Endothelial cell of umbilical vein (primary cell): Measurements from ENCODE around the gene C12orf57. TPM values are rescaled to one million over a fixed set of nuclear protein-coding genes. Genes with fewer than 3 reads are reported as not detected.
A peak's percentile ranks its signal among the peaks of the same experiment; 100 is the strongest.

ENCODE experiments used
- BruUV-seq: library from RNA; stranded (reverse); fragments of 400-500 nt; replicated peaks from 2 replicates; lab custom pipeline; 2021; lab: Mats Ljungman, UMichigan
- CTCF ChIA-PET: fragments of 300-600, 350-600 bp; sonication (Branson Sonifier 250); formaldehyde crosslinking; loops from one replicate; lab custom pipeline; 2021; ENCODE audit warnings: antibody characterized with exemption, inconsistent platforms; lab: Charles Lee
- POLR2A ChIA-PET: fragments of 300-600, 350-600 bp; sonication (Branson Sonifier 250); formaldehyde crosslinking; loops from one replicate; lab custom pipeline; 2021; ENCODE audit warnings: antibody characterized with exemption, inconsistent platforms; lab: Charles Lee
- DNase-seq: peaks from one replicate; pipeline ENCODE4 v3.0.0-alpha.2; 2011; ENCODE audit warnings: low read depth, low spot score
- FAIRE-seq: peaks from 2 replicates; lab custom pipeline; 2011; peaks lifted over from hg19 to GRCh38; lab: Jason Lieb, UNC
- H2AFZ ChIP-seq: 2 replicates; pipeline ENCODE4 v1.6.0; 2012; ENCODE audit warnings: low read depth, low read length, control low read depth, inconsistent platforms
- H3K27ac ChIP-seq: 2 replicates; pipeline ENCODE4 v1.5.1; 2011; ENCODE audit warnings: low read depth, mild to moderate bottlenecking, control low read depth, low read length, moderate library complexity; ENCODE audit not compliant: insufficient read depth
- H3K27me3 ChIP-seq, 2 experiments: 2 replicates each; pipeline versions ENCODE4 v1.6.0 to v1.6.1; 2011; ENCODE audit warnings: low read length in 2 of 2, mixed read lengths in 1 of 2; ENCODE audit not compliant: control insufficient read depth in 2 of 2, insufficient read depth in 2 of 2
- H3K36me3 ChIP-seq, 2 experiments: 2 replicates in 1 of 2; 3 replicates in 1 of 2; pipeline ENCODE4 v1.5.1; 2011; ENCODE audit warnings: low read length in 2 of 2, mild to moderate bottlenecking in 1 of 2, moderate library complexity in 1 of 2; ENCODE audit not compliant: control insufficient read depth in 2 of 2, insufficient read depth in 2 of 2; ENCODE audit errors: extremely low read depth in 1 of 2
- H3K4me1 ChIP-seq: 3 replicates; pipeline ENCODE4 v1.5.1; 2011; ENCODE audit warnings: mild to moderate bottlenecking, low read length; ENCODE audit not compliant: control insufficient read depth, insufficient read depth; ENCODE audit errors: extremely low read depth
- H3K4me2 ChIP-seq: 2 replicates; pipeline ENCODE4 v1.6.1; 2011; ENCODE audit warnings: low read length, control low read depth, mixed read lengths; ENCODE audit not compliant: insufficient read depth
- H3K4me3 ChIP-seq, 3 experiments: fragments of 200-600 bp in 1 of 3; sonication (generic), shearing (Covaris generic) in 1 of 3; replicated peaks in 1 of 3; 2 replicates each; pipeline ENCODE4 v1.5.1; 2011 to 2016; ENCODE audit warnings: control low read depth in 3 of 3, low read length in 3 of 3, mild to moderate bottlenecking in 2 of 3, inconsistent platforms in 1 of 3, low read depth in 1 of 3, moderate library complexity in 1 of 3; ENCODE audit not compliant: insufficient read depth in 1 of 3
- H3K79me2 ChIP-seq: 2 replicates; pipeline ENCODE4 v1.6.0; 2012; ENCODE audit warnings: low read length, inconsistent platforms; ENCODE audit not compliant: control insufficient read depth, insufficient read depth
- H3K9ac ChIP-seq: replicated peaks from 2 replicates; pipeline ENCODE3; 2011; ENCODE audit warnings: low read length, control low read depth; ENCODE audit not compliant: insufficient read depth; ENCODE audit errors: extremely low read depth
- H3K9me1 ChIP-seq: replicated peaks from 3 replicates; pipeline ENCODE4 v1.6.0; 2011; ENCODE audit warnings: mild to moderate bottlenecking, low read length; ENCODE audit not compliant: control insufficient read depth, insufficient read depth; ENCODE audit errors: extremely low read depth
- H3K9me3 ChIP-seq: replicated peaks from 2 replicates; pipeline ENCODE4 v1.5.1; 2012; ENCODE audit warnings: low read length, inconsistent platforms; ENCODE audit not compliant: control insufficient read depth, insufficient read depth
- H4K20me1 ChIP-seq: replicated peaks from 2 replicates; pipeline ENCODE3; 2011; ENCODE audit warnings: mild to moderate bottlenecking, low read length; ENCODE audit not compliant: control insufficient read depth, insufficient read depth; ENCODE audit errors: extremely low read depth
- EZH2 ChIP-seq: IDR thresholded peaks from 2 replicates; pipeline ENCODE4 v1.6.1; 2012; ENCODE audit warnings: borderline replicate concordance, low read depth, mild to moderate bottlenecking, moderate library complexity, low read length, inconsistent platforms; ENCODE audit not compliant: severe bottlenecking
- FOS ChIP-seq: IDR thresholded peaks from 2 replicates; pipeline ENCODE4 v1.6.1; 2011; ENCODE audit warnings: mild to moderate bottlenecking, low read length, moderate library complexity, borderline replicate concordance; ENCODE audit not compliant: insufficient read depth
- GATA2 ChIP-seq: IDR thresholded peaks from 2 replicates; pipeline ENCODE4 v1.7.0; 2011; ENCODE audit warnings: low read depth, mild to moderate bottlenecking, moderate library complexity, mixed read lengths, low read length; ENCODE audit not compliant: insufficient read length, insufficient read depth
- JUN ChIP-seq: IDR thresholded peaks from 2 replicates; pipeline ENCODE4 v1.6.1; 2011; ENCODE audit warnings: borderline replicate concordance, low read depth; ENCODE audit not compliant: insufficient read length, insufficient read depth
- MYC ChIP-seq: IDR thresholded peaks from one replicate; pipeline ENCODE4 v1.6.1; 2011; ENCODE audit warnings: mild to moderate bottlenecking, low read depth, low read length
- POLR2A ChIP-seq: IDR thresholded peaks from 2 replicates; pipeline ENCODE4 v1.6.1; 2012; ENCODE audit warnings: low read depth, mild to moderate bottlenecking, control low read depth, low read length
- POLR2AphosphoS5 ChIP-seq: IDR thresholded peaks from 2 replicates; pipeline ENCODE4 v1.6.1; 2012; ENCODE audit warnings: low read depth, mild to moderate bottlenecking, control low read depth, low read length, moderate library complexity; ENCODE audit not compliant: insufficient read depth
- dilution Hi-C: fragments of 300-500 bp; cut with MboI; formaldehyde crosslinking; loops from one replicate; pipeline ENCODE4 v1.15.0; 2019; ENCODE audit warnings: low sequenced_read_pairs; ENCODE audit not compliant: extremely low pct_ligation_motif_present
- intact Hi-C: fragments of 100-400 bp; cut with micrococcal nuclease; formaldehyde crosslinking; loops from one replicate; pipeline ENCODE4 v1.10.0; 2022
- polyA plus RNA-seq, 4 experiments: library from polyadenylated mRNA; depleted of rRNA in 3 of 4; stranded (reverse) in 3 of 4; unstranded in 1 of 4; fragments of >200 nt; gene quantifications; 2 replicates each; pipeline versions ENCODE4 v1.2.1 to v1.2.3, GENCODE V29; 2011 to 2012; ENCODE audit warnings: missing spikeins in 1 of 4
- total RNA-seq: library from RNA; stranded (reverse); gene quantifications from 2 replicates; pipeline ENCODE4 v1.2.3, GENCODE V29; 2021
- TF ChIP-seq, protein P1 (sequence below): IDR thresholded peaks from 2 replicates; pipeline ENCODE4 v1.6.1; 2011; ENCODE audit not compliant: insufficient read depth, insufficient read length
- TF ChIP-seq, protein P2 (sequence below), 2 donors: IDR thresholded peaks; 1 replicate in 1 of 2; 2 replicates in 1 of 2; pipeline ENCODE4 v1.5.1; 2011; ENCODE audit warnings: low read length in 2 of 2, mild to moderate bottlenecking in 2 of 2, moderate library complexity in 2 of 2, control low read depth in 1 of 2, inconsistent platforms in 1 of 2, low read depth in 1 of 2; ENCODE audit not compliant: insufficient read depth in 1 of 2; ENCODE audit errors: extremely low read depth in 1 of 2

C12orf57 gene
- total and polyA plus RNA-seq, 2 donors (not counting 3 experiments of a cell fraction or from before 2014, with no cell fraction given), result 167 to 729 TPM

DNA sequence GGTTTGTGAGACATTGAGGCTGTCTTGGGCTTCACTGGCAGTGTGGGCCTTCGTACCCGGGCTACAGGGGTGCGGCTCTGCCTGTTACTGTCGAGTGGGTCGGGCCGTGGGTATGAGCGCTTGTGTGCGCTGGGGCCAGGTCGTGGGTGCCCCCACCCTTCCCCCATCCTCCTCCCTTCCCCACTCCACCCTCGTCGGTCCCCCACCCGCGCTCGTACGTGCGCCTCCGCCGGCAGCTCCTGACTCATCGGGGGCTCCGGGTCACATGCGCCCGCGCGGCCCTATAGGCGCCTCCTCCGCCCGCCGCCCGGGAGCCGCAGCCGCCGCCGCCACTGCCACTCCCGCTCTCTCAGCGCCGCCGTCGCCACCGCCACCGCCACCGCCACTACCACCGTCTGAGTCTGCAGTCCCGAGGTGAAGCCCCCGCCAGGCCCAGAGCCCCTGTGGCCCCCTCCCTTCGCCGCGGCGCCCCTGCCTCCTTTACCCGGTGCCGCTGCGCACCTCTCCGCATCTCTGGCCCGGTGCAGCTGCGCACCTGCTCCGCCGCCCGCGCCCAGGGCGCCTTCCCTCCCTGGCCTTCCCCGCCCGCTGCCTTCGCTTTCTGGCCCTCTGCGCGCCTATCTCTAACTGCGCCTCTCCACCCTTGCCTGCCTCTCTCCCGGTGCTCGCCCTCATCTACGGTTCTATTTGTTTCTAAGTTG is 29.4 kb upstream of the C12orf57 start, which contains the start of gene ENO2:
Gene ENO2 (plus strand): TSS at position 335 of the 701 bp plus-strand sequence. CDS start 1,253 bp downstream, outside the sequence.
- peak within 1 kb of the TSS; percentile 51 to 57 (median 52) for H3K4me3 ChIP-seq
- DNase-seq (peak; percentile 51), FAIRE-seq (no peak)
- H2AFZ ChIP-seq, result peak within 1 kb of the TSS; percentile 98
- no peaks in the 10 kb centered on the region for H3K27me3 ChIP-seq
- intact Hi-C loops, result loop anchor here (1.0 kb wide), 1 partner anchor 10 kb away; no protein-coding TSS in a partner anchor
- no peaks in the 10 kb centered on the region for H3K9me1 ChIP-seq
- peaks cover 11% of the 10 kb centered on the region for H3K4me1 ChIP-seq
- H3K79me2 ChIP-seq, result no peaks in the 10 kb centered on the region
- CTCF ChIA-PET, result interaction anchor here (0.7 to 0.9 kb wide), 2 partner anchors 11 to 23 kb away, joined by 3 read pairs; no protein-coding TSS in a partner anchor
- no peaks in the 10 kb centered on the region for H3K9me3 ChIP-seq
- TF ChIP-seq, protein P1, sequence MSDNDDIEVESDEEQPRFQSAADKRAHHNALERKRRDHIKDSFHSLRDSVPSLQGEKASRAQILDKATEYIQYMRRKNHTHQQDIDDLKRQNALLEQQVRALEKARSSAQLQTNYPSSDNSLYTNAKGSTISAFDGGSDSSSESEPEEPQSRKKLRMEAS, result no peak
- no TSS peak for BruUV-seq
- H4K20me1 ChIP-seq, result no peaks in the 10 kb centered on the region
- peak within 1 kb of the TSS; percentile 21 for H3K9ac ChIP-seq
- H3K27ac ChIP-seq, result no peak within 1 kb of the TSS
- peak within 1 kb of the TSS; percentile 83 for H3K4me2 ChIP-seq
- no peaks in the 10 kb centered on the region for H3K36me3 ChIP-seq
- dilution Hi-C loops, result no loop called here
- POLR2A ChIA-PET, result no interaction called here

DNA sequence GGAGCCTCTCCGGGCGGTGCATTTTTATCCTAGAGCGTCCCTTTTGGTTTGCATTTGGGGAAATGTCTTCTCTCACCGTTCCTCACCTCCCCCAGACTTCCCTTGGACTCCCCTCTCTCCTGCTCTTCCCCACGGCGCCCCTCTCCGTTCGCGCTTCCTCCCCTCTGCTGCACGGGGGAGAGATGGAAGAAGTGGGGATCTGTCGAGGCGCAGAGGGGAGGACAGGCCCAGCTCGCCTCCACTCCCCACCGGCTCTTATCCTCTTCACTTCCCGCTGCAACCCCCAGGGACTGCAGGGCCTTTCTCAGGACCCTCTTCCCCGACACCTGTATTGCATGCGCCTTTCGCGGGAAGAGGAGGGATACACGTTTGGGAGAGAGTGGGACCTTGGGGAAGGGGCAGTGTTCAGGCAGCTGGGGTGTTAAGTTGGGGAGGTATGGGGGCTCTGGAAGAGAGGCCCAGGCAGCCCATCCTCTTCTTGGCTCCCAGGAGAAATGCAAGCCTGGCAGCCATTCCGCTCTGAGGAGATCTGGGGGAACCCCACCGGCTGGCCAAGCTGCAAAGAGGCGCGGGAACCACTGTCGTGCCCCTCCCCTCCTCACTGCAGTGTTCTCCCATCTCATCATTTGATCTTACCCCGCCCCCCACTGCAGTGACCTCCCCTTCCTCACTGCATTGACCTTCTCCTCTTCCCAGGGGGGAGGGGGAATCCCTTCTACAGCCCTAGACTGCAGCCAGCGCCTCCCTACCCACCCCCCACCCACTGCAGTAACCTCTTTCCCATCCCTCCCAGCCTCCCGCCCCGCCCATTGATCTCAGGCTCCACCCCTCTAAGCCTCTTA is 28.7 kb upstream of the C12orf57 start:
- no peaks in the 10 kb centered on the region for H3K9me3 ChIP-seq
- TF ChIP-seq POLR2A, result no peak
- TF ChIP-seq POLR2AphosphoS5, result no peak
- TF ChIP-seq, protein P2, sequence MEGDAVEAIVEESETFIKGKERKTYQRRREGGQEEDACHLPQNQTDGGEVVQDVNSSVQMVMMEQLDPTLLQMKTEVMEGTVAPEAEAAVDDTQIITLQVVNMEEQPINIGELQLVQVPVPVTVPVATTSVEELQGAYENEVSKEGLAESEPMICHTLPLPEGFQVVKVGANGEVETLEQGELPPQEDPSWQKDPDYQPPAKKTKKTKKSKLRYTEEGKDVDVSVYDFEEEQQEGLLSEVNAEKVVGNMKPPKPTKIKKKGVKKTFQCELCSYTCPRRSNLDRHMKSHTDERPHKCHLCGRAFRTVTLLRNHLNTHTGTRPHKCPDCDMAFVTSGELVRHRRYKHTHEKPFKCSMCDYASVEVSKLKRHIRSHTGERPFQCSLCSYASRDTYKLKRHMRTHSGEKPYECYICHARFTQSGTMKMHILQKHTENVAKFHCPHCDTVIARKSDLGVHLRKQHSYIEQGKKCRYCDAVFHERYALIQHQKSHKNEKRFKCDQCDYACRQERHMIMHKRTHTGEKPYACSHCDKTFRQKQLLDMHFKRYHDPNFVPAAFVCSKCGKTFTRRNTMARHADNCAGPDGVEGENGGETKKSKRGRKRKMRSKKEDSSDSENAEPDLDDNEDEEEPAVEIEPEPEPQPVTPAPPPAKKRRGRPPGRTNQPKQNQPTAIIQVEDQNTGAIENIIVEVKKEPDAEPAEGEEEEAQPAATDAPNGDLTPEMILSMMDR (IDR thresholded peaks at IDR 0.05; ENCODE audit: extremely low read depth in 1 of 2, insufficient read depth in 1 of 2, low read depth in 1 of 2, low read length in 2 of 2), result no peak
- TF ChIP-seq EZH2, result no peak
- no peak for TF ChIP-seq JUN
- TF ChIP-seq MYC, result no peak
- no peak for TF ChIP-seq FOS
- no peak for TF ChIP-seq GATA2
- TF ChIP-seq, protein P1, result no peak
- H2AFZ ChIP-seq, result peak overlapping the region; percentile 98
- intact Hi-C loops, result loop anchor here (1.0 kb wide), 1 partner anchor 9 kb away; no protein-coding TSS in a partner anchor
- ChIA-PET POLR2A (no interaction called here), CTCF (interaction anchor here (1.5 to 3.5 kb wide), 2 partner anchors 24 to 43 kb away, joined by 5 to 12 read pairs; partner anchors contain the start of gene SPSB2)
- H3K9me1 ChIP-seq, result no peaks in the 10 kb centered on the region
- H3K27me3 ChIP-seq, result no peaks in the 10 kb centered on the region
- no peaks in the 10 kb centered on the region for H3K36me3 ChIP-seq
- FAIRE-seq (no peak), DNase-seq (no peak)
- no peak overlapping the region for H3K27ac ChIP-seq
- H4K20me1 ChIP-seq, result no peaks in the 10 kb centered on the region
- no peak overlapping the region for H3K9ac ChIP-seq
- H3K4me3 ChIP-seq, result peak overlapping the region; percentile 51 to 57 (median 52)
- H3K79me2 ChIP-seq, result no peaks in the 10 kb centered on the region
- H3K4me1 ChIP-seq, result peaks cover 11% of the 10 kb centered on the region
- H3K4me2 ChIP-seq, result peak overlapping the region; percentile 83
- BruUV-seq, result no TSS peak
- dilution Hi-C loops, result no loop called here
